EL (cell line): ENCODE data around the gene AQP12B.

Source experiments
- DNase-seq: peaks from one replicate; pipeline ENCODE4 v3.0.0-alpha.2; 2016

Gene AQP12B

DNA sequence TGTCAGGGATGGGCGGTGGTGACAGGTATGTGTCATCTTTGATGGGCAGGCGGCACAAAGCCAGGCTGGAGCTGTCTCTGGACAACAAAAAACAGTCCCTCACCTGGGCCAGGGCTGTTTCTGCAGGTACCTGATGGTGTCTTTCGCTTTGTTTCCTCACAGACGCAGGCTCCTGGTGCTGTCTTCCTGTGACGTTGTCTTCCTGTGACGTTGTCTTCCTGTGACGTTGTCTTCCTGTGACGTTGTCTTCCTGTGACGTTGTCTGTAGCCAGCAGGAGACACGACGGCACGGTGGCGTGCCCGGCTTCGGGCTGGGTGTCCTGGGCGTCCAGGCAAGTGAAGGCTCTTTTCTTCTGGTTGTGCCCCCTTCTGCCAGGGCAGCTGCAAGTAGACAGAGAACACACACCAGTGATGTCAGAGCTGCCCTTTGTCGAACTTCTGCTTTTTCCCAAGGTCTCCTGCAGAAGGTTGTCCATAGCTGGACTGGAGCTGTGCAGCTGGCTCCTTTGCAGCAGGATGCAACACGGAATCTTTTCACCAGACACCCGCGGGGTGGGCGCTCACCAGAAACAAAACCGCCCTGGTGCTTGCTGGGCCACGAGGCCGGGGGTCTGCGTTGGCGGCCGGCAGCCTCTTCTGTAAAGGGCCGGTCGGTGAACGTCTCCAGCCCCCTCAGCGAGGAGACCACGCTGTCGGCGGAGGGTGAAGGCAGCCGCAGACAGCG lies 36.3 kb downstream of the AQP12B start:
- no peak for DNase-seq

DNA sequence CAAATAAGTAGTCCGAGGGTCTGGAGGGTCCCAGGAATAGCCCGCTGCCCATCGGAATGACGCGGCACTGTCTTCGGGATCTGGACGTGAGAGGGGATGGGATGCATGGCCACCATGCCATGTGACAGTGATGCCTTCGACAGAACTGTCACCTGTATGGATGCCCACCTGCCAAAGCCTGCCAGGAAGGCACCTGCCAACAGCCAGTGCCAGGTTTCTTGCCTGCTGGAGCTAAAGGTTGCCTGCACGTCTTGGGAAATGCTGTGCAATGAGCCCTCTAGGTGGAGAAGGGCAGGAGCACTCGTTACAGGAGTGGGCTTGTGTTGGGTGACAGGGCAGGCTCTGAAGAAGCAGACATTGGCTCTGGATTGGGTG lies 36.9 kb downstream of the AQP12B start:
- DNase-seq, result no peak

DNA sequence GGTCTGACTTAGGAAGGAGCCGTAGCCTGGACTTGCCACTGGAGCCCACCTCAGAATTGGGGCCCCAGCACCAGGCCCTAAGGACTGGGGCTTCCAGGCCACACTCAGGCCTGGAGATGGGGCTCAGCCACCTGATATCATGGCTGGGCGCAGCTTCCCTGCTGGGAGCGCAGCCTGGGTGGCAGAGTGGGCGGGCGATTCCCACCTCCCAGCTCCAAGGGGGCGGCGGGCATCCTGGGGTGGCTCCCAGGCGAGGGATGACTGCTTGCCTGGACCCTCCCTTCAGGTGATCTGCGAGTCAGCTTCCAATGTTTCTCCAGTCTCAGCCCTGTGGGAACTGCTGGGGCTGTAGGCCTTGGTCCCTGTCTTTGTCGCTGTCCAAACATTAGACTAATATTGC lies 37.3 kb downstream of the AQP12B start:
- no peak for DNase-seq

DNA sequence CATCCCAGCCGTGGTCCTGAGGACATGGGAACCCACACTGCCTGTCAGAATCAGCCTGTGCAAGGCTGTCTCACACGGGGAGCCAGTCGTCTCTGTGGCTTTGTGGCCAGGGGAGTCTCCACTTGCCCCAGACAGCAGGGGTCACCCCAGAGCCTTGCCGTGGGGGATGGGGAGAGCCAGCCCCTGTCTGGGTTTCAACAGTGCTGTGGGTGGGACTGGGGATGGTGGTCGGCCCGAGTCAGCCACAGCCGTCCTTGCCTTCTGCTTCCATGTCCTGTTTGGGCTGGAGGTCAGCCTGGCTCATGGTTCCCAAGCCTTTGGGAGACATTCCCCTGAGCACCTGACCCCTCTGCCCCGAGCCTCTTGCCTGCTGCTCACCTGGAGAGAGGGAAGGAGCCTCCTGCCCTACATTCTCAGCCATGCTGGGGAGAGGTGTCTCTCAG lies 37.8 kb downstream of the AQP12B start:
- no peak for DNase-seq

DNA sequence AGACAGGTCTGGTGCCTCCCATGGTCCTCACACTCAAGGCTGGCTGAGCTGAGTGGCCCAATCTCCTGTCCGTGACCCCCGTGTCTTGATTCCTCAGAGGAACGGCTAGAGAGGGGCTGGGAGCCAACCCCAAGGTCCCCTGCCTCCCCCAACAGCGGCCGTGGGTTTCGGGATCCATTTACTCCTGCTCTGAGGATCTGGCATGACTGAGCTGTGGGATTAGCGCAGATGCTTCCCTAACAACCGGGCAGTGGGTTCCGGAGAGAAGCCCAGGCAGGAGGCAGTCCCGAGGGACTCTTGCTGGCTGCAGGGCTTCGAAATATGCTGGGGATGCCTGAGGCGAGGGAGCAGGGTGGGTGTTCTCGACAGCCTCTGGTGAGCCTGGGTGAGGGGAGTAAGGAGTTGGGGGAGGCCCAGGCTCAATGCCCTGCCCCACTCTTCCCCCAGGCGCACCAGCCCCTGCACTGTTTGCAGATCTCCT lies 38.5 kb downstream of the AQP12B start:
- DNase-seq, result no peak

DNA sequence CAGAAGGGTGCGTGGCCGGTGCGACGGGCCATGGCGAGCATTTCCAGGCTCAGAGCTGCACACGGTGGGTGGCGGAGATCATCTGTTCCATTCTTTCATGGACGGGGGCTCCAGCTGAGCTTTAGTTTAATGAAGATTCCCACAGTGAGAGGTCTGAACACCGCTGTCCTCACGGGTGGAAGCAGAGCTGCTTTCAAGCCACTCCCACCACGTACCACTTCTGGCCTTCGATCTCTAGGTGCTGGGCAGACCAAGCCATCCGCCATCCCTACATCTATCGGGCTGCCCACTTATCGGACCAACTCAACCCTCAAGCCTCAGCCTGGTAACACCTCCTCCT lies 38.9 kb downstream of the AQP12B start:
- no peak for DNase-seq

DNA sequence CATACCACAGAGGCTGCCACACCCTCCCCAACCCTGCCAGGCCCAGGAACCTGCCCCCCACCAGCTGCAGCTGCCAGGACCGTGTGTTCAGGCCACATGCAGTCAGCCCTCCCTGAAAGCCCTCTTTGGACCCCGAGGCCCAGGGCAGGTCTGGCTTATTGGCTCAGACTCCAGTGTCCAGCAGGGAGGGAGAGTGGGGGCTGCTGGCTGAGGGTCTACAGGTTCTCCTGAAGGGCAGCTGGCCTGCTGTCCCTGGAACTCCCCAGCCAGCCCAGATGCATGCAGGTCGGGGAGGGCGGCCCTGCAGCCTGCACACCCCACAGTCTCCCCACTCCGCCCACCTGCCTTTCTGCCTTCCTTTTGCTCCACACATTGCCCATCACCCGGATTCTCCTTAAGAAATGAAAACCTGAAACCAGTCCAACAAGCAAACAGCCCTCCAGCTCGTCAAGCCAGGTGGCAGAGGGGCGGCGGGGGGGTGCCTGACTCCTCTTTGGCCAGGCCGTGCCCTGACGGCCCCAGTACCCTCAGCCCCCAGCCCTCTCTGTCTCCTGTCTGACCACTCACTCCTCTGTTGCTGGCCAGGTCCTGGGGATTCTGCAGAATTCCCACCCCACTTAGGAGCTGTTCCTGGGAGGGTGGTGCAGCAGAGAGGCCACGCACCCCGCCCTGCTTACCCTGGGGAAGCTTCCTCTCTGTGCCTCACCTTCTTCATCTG lies 39.4 kb downstream of the AQP12B start:
- no peak for DNase-seq

DNA sequence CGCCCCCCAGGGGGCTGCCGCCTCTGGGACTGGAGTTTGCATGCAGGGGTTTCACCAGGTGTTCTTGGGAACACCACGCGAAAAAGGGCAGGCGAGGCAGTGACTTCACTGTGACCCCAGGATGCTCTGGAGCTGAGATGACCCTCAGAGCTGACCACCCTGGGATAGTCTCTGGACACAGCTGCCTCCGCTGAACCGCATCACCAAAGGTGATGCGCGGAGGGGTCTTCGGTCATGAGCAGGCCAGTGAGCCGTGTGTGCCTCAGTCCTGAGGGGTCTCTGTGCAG lies 39.9 kb downstream of the AQP12B start:
- no peak for DNase-seq

DNA sequence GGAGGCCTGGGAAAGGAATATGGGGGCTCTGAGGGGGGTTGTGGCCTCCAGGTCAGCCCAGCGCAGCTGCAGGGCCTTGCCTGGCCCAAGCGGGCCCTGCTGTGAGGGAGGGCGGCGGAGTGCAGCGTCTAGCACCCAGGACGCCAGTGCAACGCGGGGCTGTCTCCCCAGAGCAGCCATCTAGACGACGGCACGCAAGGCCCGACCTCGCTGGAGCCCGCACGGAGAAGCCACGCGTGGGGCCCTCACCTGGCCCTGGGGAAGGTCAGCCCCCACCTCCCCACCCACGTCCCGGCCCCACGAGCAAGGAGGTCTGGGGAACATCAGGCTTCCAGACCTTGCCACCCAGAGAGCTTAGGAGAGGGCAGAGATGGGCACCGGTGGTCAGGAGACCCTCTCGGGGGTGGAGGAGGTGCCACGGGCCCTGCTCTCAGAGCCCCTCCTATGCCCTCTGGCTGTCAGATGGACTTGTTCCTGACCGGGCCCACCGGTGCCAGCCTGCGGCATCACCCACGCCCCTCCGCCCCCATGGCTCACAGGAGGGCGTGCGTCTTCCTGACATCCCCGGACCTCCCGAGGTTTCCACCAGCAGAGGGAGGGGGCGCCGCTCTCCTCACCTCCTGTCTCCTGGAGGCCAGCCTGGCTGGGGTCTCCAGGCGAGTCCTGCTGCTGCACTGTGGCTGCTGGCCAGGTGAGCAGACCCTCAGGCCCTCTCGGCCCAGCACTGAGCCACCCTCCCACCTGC lies 40.5 kb downstream of the AQP12B start:
- DNase-seq, result no peak

DNA sequence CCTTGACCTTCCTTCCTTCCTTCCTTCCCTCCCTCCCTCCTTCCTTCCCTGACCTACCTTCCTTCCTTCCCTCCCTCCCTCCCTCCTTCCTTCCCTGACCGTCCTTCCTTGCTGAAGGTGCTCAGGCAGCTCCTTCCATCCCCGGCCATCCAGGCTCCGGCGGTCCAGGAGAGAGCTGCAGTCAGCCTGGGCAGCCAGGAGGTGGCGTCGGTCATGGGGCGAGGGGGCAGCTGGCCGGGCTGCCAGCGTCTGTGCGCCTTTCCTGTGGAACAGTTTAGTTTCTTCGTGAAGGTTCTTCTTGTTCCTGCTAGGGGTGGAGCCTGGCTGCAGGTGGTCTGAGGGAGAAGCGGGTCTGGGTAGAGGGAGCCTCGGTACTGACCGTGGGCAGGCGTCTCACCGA lies 41.7 kb downstream of the AQP12B start:
- DNase-seq, result peak; percentile 21

DNA sequence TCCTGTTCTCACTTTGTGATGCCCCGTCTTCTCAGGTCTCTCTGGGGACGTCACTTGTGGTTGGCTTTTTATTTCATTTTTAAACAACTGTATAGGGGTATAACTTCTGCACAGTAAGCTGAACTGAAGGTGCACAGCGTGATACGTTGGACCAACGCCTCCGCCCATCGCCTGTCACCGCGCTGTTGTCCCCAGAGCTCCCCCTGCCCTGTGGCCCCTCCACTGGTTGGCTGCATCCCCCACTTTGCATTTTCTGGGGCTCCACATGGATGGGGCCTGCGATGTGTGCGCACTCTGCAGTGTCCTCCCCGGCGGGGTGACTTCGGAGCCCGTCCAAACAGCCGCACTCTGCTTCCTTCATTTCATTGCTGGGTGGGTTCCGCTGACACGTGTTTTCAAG lies 43.1 kb downstream of the AQP12B start:
- no peak for DNase-seq

DNA sequence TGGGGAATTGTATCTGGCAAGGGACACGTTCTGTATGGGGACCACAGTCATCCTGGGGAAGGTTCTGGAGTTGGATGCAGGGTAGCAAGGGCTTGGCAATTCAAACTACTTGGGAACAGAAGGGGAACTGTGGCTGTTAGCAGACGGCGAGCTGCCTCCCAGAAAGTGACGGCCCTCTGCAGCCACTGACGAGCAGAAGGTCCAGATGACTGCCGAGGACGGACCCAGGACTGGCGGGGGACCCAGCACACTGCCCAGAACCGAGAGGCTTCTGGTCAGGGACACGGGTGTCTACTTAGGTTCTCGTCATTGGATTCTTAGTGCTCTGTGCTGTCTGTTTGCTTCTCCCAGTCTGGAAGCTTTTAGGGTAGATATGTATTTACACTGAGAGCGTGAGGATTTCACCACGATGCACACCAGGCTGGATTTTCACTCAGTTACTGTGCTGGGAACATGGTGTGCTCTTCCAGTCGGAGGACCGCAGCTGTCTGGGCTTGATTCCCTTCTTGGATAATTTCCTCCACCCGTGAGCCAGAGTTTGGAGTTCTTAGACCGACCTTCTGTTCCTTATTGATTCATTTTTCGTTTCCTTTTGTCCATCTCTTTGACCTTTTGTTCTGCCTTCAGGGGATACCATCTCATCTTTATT lies 44.0 kb downstream of the AQP12B start:
- no peak for DNase-seq

DNA sequence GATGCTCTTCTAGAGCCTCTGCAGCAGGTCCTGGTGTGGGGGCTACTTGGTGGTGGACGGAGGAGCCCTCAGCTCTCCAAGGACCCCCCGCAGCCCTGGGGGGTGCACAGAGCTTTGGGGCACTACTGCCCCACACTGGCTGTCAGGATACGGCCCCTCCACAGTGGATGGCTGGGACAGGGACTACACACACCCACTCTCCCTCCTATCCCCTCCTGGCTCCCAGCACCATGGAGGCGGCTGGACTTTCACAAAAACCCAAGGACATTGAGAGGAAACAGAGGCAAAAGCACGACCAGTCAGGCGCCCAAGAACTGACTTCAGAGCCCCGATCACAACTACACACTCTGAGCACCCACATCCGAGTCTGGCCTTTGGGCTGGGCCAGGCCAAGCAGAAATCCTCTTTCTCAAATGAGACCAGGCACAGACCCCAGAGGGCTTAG lies 44.8 kb downstream of the AQP12B start:
- DNase-seq, result no peak

DNA sequence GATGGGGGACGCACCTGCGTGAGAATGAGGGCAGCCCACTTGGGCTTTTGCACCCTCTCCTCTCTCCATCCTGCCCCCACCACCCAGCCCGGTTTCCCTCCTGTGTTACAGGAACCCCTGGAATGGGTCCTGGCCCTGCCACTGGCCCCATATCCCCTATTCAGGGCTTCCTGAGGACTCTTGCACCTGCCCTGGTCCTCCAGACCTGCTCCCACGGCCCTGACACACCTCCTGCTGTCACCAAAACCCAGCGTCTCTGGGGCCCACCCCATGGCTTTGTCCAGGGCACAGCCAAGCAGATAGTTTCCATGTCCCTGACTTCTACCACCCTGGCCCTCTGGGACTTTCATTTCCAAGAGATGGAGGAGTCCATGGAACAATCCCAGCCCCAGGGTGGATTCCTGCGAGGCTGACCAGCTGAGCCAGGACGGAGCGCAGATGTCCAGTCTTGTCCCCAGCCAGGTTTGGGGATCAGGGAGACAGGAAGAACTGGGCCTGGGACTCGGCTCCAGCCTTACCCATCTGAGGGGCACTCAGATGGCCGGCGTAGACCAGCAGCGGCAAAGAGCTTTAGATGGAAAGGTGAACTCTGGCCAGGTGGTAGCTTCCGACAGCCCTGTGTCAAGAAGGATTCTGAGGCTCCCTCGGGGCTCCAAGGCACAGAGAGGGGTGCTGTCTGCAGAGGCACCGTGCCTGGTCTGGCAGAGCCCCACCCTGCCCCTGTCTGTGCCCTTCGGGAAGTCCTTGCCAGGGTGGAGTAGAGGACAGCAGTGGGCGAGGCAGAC lies 45.4 kb downstream of the AQP12B start:
- no peak for DNase-seq

DNA sequence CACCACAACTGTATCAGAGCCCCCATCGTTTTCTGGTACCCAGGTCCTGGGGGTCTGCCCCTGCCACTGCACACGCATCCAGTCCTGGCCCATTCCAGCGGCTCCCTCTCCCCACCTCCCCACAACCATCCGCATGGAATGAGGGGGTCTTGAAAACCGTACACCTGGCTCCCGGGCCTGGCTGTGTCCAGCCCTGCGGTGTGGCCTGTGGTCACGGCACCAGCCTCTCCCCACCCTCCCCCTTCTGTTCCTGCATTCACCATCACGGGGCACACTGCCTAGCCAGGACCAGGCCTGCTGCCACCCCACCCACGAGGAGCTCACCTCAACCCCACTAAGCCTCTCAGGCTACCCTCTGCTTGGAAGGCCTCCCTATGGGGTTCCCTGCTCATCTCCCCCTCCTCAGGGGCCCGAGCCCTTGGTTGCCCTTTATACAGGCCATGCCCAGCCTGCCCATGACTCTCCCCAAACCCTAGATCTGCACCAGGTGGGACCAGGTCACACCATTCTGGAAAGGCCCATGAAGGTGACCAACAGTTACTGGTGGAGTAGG lies 46.0 kb downstream of the AQP12B start:
- no peak for DNase-seq

DNA sequence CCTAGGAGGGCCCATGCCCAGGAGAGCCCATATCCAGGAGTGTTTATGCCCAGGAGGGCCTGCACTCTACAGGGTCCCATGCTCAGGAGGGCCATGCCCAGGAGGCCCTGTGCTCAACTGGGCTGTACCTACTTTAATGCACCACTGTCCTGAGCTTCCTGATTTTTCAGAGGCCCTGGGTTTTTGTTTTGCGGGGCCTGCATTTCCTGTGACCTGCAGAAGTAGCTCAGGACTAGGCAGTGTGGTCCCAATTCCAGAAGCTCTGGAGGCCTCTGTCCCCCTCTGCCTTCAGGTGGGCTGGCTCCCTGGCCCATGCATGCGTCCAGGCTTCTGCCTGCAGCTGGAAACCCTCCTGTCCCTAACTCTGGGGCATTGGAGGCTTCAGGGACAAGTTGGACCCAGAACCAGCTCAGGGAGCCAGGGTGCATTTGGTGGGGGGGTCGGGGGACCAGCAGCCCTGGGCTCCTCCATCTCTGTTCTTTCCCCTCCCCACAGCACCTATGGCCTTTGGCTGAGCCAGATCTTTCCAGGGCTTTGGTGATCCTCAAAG lies 46.6 kb downstream of the AQP12B start:
- DNase-seq, result no peak

DNA sequence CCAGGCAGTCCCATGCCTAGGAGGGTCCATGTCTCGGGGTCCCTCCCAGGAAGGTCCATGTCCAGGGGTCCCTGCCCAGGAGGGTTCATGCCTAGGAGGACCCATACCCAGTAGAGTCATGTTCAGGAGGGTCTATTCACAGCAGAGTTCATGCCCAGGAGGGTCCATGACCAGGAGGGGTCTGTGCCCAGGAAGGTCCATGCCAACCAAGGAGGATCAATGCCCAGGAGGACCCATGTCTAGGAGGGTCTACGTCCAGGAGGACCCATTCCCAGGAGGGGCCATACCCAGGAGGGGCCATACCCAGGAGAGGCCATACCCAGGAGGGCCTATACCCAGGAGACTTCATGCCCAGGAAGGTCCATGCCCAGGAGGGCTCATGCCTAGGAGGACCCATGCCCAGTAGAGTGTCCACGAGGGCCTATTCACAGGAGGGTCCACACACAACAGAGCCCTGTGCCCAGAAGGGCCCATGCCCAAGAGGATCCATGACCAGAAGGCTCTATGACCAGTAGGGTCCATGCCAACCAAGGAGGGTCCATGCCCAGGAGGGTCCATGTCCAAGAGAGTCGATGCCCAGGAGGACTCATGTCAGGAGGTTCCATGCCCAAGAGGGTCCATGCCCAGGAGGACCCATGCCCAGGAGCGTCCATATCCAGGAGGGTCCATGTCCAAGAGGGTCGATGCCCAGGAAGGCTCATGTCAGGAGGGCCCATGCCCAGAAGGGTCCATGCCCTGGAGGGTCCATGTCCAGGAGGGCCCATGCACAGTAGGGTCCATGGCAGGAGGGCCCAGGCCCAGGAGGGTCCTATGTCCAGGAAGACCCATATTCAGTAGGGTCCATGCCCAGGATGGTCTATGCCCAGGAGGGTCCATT lies 47.3 kb downstream of the AQP12B start:
- DNase-seq, result no peak

DNA sequence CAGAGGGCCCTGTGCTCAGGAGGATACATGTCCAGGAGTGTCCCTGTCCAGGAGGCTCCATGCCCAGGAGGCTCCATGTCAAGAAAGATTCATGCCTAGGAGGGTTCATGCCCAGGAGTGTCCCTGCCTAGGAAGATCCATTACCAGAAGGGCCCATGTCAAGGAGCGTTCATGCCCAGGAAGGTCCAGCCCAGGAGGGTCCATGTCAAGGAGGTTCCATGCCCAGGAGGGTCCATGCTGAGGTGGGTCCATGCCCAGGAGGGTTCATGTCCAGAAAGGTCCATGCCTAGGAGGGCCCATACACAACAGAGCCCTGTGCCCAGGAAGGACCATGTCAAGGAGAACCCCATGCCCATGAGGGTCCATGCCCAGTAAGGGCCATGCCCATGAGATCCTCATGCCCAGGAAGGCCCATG lies 50.4 kb downstream of the AQP12B start:
- no peak for DNase-seq

DNA sequence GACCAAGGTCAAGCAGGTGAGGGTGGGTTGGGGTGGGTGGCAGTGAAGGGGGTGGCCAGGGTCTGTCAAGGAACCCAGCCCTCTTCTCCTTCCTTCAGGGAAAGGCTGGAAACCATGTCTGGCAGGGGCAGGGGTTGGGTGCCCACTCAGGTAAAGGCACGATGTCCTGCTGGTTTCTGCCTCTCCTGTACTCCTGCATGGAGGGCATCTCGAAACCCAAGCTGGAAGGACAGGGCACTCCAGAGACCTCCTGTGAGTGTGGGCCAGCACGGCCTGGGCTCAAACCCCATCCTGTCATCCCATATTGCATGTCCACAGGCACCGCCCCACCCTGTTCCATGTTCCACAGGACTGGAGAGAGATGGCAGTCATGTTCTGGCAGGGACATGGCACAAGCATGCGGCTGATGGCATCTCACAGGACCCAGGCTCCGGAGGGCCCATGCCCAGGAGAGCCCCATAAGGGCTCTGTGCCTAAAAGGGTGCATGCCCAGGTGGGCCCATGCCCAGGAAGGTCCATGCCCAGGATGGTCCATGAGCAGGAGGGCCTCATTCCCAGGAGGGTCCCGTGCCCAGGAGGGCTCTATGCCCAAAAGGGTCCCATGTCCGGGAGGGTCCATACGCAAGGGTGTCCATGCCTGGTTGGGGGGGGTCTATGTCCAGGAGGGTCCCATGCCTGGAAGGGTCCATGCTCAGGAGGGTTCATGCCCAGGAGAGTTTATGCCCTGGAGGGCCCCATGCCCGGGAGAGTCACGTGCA lies 51.0 kb downstream of the AQP12B start:
- no peak for DNase-seq
